GM23338 (cell line): Measurements from ENCODE around the gene TXNL4A. TPM values are rescaled to one million over a fixed set of nuclear protein-coding genes. Genes with fewer than 3 reads are reported as not detected.

ENCODE experiments used
- ATAC-seq: fragments of 200-7000 bp; cut with Tn5 transposase; 3 replicates; pipeline ENCODE4 v1.9.1; 2020
- DNase-seq: peaks from one replicate; pipeline ENCODE4 v3.0.0-alpha.2; 2015; ENCODE audit warnings: low spot score
- H2AFZ ChIP-seq: fragments of 200-600 bp; sonication (generic); 2 replicates; pipeline ENCODE4 v1.8.0; 2016; ENCODE audit warnings: antibody characterized with exemption, mild to moderate bottlenecking, moderate library complexity
- H3F3A ChIP-seq: fragments of 200-600 bp; sonication (generic); replicated peaks from 2 replicates; pipeline ENCODE4 v1.8.0; 2017; ENCODE audit warnings: antibody characterized with exemption, mixed run types, low read depth
- H3K27ac ChIP-seq: fragments of 200-600 bp; sonication (generic); 2 replicates; pipeline ENCODE4 v1.6.1; 2016; ENCODE audit warnings: low read depth
- H3K27me3 ChIP-seq: fragments of 200-600 bp; sonication (generic); 2 replicates; pipeline ENCODE4 v1.8.0; 2016; ENCODE audit warnings: mild to moderate bottlenecking, mixed run types, moderate library complexity; ENCODE audit not compliant: insufficient read depth
- H3K36me3 ChIP-seq: fragments of 200-600 bp; sonication (generic); 2 replicates; pipeline ENCODE4 v1.8.0; 2016; ENCODE audit warnings: mild to moderate bottlenecking; ENCODE audit not compliant: insufficient read depth
- H3K4me1 ChIP-seq: fragments of 200-600 bp; sonication (generic); 2 replicates; pipeline ENCODE4 v1.8.0; 2016; ENCODE audit warnings: mild to moderate bottlenecking, moderate library complexity; ENCODE audit not compliant: insufficient read depth
- H3K4me2 ChIP-seq: fragments of 200-600 bp; sonication (generic); 2 replicates; pipeline ENCODE4 v1.7.1; 2017; ENCODE audit warnings: mixed run types
- H3K4me3 ChIP-seq: fragments of 200-600 bp; sonication (generic); 2 replicates; pipeline ENCODE4 v1.6.1; 2016; ENCODE audit warnings: mixed run types
- H3K79me2 ChIP-seq: fragments of 200-600 bp; sonication (generic); replicated peaks from 2 replicates; pipeline ENCODE4 v1.8.0; 2017; ENCODE audit warnings: mild to moderate bottlenecking; ENCODE audit not compliant: insufficient read depth
- H3K9me2 ChIP-seq: fragments of 200-600 bp; sonication (generic); 2 replicates; pipeline ENCODE4 v1.8.0; 2017; ENCODE audit not compliant: insufficient read depth
- H4K20me1 ChIP-seq: fragments of 200-600 bp; sonication (generic); replicated peaks from 2 replicates; pipeline ENCODE4 v1.8.0; 2017; ENCODE audit warnings: mild to moderate bottlenecking; ENCODE audit not compliant: insufficient read depth
- H3K27ac Mint-ChIP-seq: 2 replicates; pipeline ENCODE4 v1.8.0; 2020; ENCODE audit warnings: inconsistent platforms, mild to moderate bottlenecking, moderate library complexity, mixed read lengths
- H3K27me3 Mint-ChIP-seq: 3 replicates; pipeline ENCODE4 v1.8.0; 2022; ENCODE audit warnings: low read depth, mild to moderate bottlenecking, moderate library complexity, mixed read lengths, inconsistent platforms; ENCODE audit not compliant: insufficient read depth, poor library complexity
- H3K36me3 Mint-ChIP-seq: 3 replicates; pipeline ENCODE4 v1.8.0; 2021; ENCODE audit warnings: low read depth, mild to moderate bottlenecking, inconsistent platforms, moderate library complexity, mixed read lengths
- H3K4me1 Mint-ChIP-seq: 3 replicates; pipeline ENCODE4 v1.8.0; 2020; ENCODE audit warnings: mild to moderate bottlenecking, inconsistent platforms, mixed read lengths
- H3K4me3 Mint-ChIP-seq: 3 replicates; pipeline ENCODE4 v1.8.0; 2021; ENCODE audit warnings: moderate library complexity, mild to moderate bottlenecking, inconsistent platforms, mixed read lengths
- H3K9me3 Mint-ChIP-seq: 3 replicates; pipeline ENCODE4 v1.8.0; 2020; ENCODE audit warnings: moderate library complexity, mild to moderate bottlenecking, inconsistent platforms, mixed read lengths
- CREB1 ChIP-seq: fragments of 250-450 bp; sonication (Bioruptor Pico); IDR thresholded peaks from 2 replicates; pipeline ENCODE4 v1.5.0; 2020; ENCODE audit warnings: low read depth, mild to moderate bottlenecking, moderate library complexity
- ETS1 ChIP-seq: IDR thresholded peaks from 2 replicates; pipeline ENCODE4 v1.6.1; 2016; ENCODE audit warnings: antibody characterized with exemption
- EZH2 ChIP-seq: fragments of 200-600 bp; sonication (generic); IDR thresholded peaks from one replicate; pipeline ENCODE4 v1.8.0; 2017; ENCODE audit warnings: antibody characterized with exemption, mild to moderate bottlenecking, low read depth; ENCODE audit not compliant: unreplicated experiment
- EZH2phosphoT487 ChIP-seq: fragments of 200-600 bp; sonication (generic); IDR thresholded peaks from one replicate; pipeline ENCODE4 v1.8.1; 2018; ENCODE audit warnings: antibody characterized with exemption; ENCODE audit not compliant: unreplicated experiment
- JUNB ChIP-seq: IDR thresholded peaks from one replicate; pipeline ENCODE4 v1.6.1; 2016; ENCODE audit warnings: antibody characterized with exemption; ENCODE audit not compliant: unreplicated experiment
- NANOG ChIP-seq: IDR thresholded peaks from 2 replicates; pipeline ENCODE4 v1.6.1; 2016; ENCODE audit warnings: antibody characterized with exemption, borderline replicate concordance
- POLR2AphosphoS5 ChIP-seq: IDR thresholded peaks from 2 replicates; pipeline ENCODE4 v1.6.1; 2016; ENCODE audit warnings: antibody characterized with exemption, low read depth
- REST ChIP-seq: IDR thresholded peaks from one replicate; pipeline ENCODE4 v1.6.1; 2018; ENCODE audit warnings: antibody characterized with exemption; ENCODE audit not compliant: unreplicated experiment
- ZNF114 ChIP-seq: fragments of 250-450 bp; sonication (Bioruptor Pico); IDR thresholded peaks from 2 replicates; pipeline ENCODE4 v1.5.0; 2020; ENCODE audit warnings: mild to moderate bottlenecking, moderate library complexity
- ZNF331 ChIP-seq: fragments of 250-450 bp; sonication (Bioruptor Pico); IDR thresholded peaks from 2 replicates; pipeline ENCODE4 v1.5.0; 2020; ENCODE audit warnings: low read depth, mild to moderate bottlenecking, moderate library complexity
- ZNF462 ChIP-seq: fragments of 250-450 bp; sonication (Bioruptor Pico); IDR thresholded peaks from 2 replicates; pipeline ENCODE4 v1.5.0; 2020; ENCODE audit warnings: mild to moderate bottlenecking, moderate library complexity
- polyA plus RNA-seq: library from polyadenylated mRNA; unstranded; fragments of >200 nt; fragmentation: Nextera tagmentation; extraction: Ambion mirVana; gene quantifications from 2 replicates; pipeline ENCODE4 v1.2.1, GENCODE V29; 2016
- total RNA-seq: library from RNA; depleted of rRNA; stranded (reverse); fragments of >200 nt; shearing (Covaris generic); gene quantifications from 2 replicates; pipeline ENCODE4 v1.2.3, GENCODE V29; 2014

TXNL4A gene
- total and polyA plus RNA-seq, 2 experiments from 2014 or later: 51.0 to 271 TPM

GRCh38 chr18:79936641-79937040 lies 51.7 kb downstream of the TXNL4A start (continued):
- TF ChIP-seq REST (no peak), EZH2phosphoT487 (no peak), ETS1 (no peak), NANOG (no peak), ZNF331 (no peak), JUNB (no peak), EZH2 (no peak)

- Histone ChIP-seq H3K4me3 (no peak overlapping the region), H3K4me1 (0 out of 2 replicates have a peak, but pooled peaks cover 3% of the 10 kb centered on the region), H2AFZ (no peak overlapping the region), H3K9me2 (no peaks in the 10 kb centered on the region), H3K36me3 (no peaks in the 10 kb centered on the region), H3F3A (no peaks in the 10 kb centered on the region), H4K20me1 (peaks cover 8% of the 10 kb centered on the region; the same call in 1 of the 2 replicates), H3K27me3 (no peaks in the 10 kb centered on the region), H3K27ac (no peak overlapping the region), H3K4me2 (no peak overlapping the region), H3K79me2 (peaks cover 12% of the 10 kb centered on the region)
- ATAC-seq (no peak), DNase-seq (no peak)
- Mint-ChIP-seq H3K4me3 (no peak overlapping the region), H3K36me3 (peaks cover 6% of the 10 kb centered on the region; the same call in 2 of the 3 replicates), H3K27me3 (no peaks in the 10 kb centered on the region), H3K4me1 (no peaks in the 10 kb centered on the region; the same call in 2 of the 3 replicates), H3K27ac (no peak overlapping the region), H3K9me3 (peaks cover 7% of the 10 kb centered on the region; the same call in 2 of the 3 replicates)
- TF ChIP-seq POLR2AphosphoS5 (no peak), ETS1 (no peak), ZNF114 (no peak), EZH2phosphoT487 (no peak), ZNF462 (CRISPR knock-in tag) (no peak), NANOG (no peak), CREB1 (CRISPR knock-in tag) (no peak), EZH2 (no peak)
Measured at GRCh38 chr18:79935925-79936324, 52.4 kb downstream of the TXNL4A start.
